ENCODE data around the gene E4F1.
"Not testable (repeated sequence)": the region's sequence is repeated elsewhere in the genome, so short reads cannot be mapped to it uniquely, and the experiment has no call there.

E4F1 gene

GRCh38 chr16:2197765-2198164 lies 25.6 kb upstream of the E4F1 start:
- peaks cover 10% of the 10 kb centered on the region for H3K4me1 ChIP-seq (ENCODE audit: control insufficient read depth, insufficient read depth, low read length)
- peaks cover 65% of the 10 kb centered on the region for H3K27me3 ChIP-seq (ENCODE audit: control insufficient read depth, insufficient read depth, low read length, poor library complexity, severe bottlenecking)
- no peaks in the 10 kb centered on the region for H3K36me3 ChIP-seq (ENCODE audit: control insufficient read depth, insufficient read depth, low read length)
- H3K27ac ChIP-seq (ENCODE audit: insufficient read depth, low read depth, low read length, poor library complexity, severe bottlenecking), result no peak overlapping the region
- WGBS, 2 experiments, result 82 to 83% methylated on average over 6 of the region's 6 CpGs
- H3K4me3 ChIP-seq (ENCODE audit: insufficient read depth, low read depth, low read length), result no peak overlapping the region
- no peaks in the 10 kb centered on the region for H3K9me3 ChIP-seq (ENCODE audit: control insufficient read depth, low read length)

DNA sequence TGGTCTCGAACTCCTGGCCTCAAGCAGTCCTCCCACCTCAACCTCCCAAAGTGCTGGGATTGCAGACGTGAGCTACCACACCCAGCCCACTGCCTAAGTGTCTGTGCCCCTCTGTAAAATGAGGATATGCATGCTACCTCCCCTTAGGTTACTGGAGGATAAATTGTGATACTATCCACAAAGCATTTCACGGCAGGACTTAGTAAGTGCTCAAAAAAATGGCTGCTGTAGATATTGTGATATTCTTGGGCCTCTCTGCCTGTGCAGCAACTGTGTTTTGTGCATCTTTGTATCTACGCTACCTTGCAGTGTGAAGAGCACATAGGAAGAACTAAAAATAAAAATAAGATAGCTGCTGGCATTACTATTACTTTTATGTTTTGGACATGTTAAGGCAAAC lies 25.1 kb upstream of the E4F1 start:
- Histone ChIP-seq H3K27me3 (ENCODE audit: control insufficient read depth, insufficient read depth, low read length, poor library complexity, severe bottlenecking) (peaks cover 65% of the 10 kb centered on the region), H3K27ac (ENCODE audit: insufficient read depth, low read depth, low read length, poor library complexity, severe bottlenecking) (no peak overlapping the region), H3K4me1 (ENCODE audit: control insufficient read depth, insufficient read depth, low read length) (peaks cover 10% of the 10 kb centered on the region), H3K4me3 (ENCODE audit: insufficient read depth, low read depth, low read length) (no peak overlapping the region), H3K9me3 (ENCODE audit: control insufficient read depth, low read length) (no peaks in the 10 kb centered on the region), H3K36me3 (ENCODE audit: control insufficient read depth, insufficient read depth, low read length) (no peaks in the 10 kb centered on the region)
- 80 to 83% methylated on average over 4 of the region's 4 CpGs for WGBS, 2 experiments

DNA sequence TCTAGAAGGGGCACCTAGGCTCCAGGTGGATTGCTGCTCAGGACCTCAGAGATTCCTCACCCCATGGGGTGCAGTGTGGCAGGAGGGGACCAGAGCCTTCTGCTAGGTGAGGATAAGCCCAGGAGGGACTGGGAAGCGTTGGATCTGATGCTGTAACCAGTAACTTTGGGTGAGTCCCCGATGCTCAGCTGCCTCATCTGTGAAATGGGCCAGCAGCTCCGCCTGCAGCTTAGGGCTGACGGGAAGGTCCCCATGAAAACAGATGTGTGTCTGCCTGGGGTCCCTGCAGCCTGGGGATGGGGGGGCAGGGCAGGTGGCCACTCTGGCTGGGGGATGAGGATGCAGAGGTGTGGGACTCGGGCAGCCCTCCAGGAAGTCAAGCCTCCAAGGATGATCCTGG lies 24.3 kb upstream of the E4F1 start:
- Histone ChIP-seq H3K9me3 (ENCODE audit: control insufficient read depth, low read length) (no peaks in the 10 kb centered on the region), H3K4me1 (ENCODE audit: control insufficient read depth, insufficient read depth, low read length) (peaks cover 10% of the 10 kb centered on the region), H3K36me3 (ENCODE audit: control insufficient read depth, insufficient read depth, low read length) (no peaks in the 10 kb centered on the region), H3K27me3 (ENCODE audit: control insufficient read depth, insufficient read depth, low read length, poor library complexity, severe bottlenecking) (peaks cover 65% of the 10 kb centered on the region), H3K27ac (ENCODE audit: insufficient read depth, low read depth, low read length, poor library complexity, severe bottlenecking) (no peak overlapping the region), H3K4me3 (ENCODE audit: insufficient read depth, low read depth, low read length) (no peak overlapping the region)
- 79 to 81% methylated on average over 5 of the region's 5 CpGs for whole genome bisulfite sequencing, 2 experiments

DNA sequence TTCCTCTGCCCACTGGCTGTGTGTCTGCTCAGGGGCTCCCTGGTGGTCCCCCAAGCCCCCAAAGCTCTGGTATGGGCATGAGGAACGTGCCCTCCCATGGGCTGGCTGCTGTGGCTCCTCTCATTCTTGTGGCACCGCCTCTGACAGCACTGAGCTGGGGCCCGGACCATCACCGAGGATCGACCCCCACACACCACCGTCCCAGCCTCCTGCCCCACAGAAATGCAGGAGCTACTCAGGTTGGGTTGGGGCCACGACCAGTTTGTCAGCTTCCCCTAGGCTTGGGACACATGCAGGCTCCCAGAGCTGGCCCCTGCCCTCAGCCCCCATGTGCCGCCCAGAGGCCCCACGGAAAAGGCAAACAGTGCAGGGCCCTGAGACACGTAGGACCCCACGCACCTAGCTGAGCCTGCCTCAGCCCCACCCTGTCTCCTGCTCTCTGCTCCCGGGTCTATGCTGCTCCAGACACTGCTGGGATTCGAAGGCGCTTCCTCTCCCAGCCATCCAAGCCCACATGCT lies 23.7 kb upstream of the E4F1 start:
- peaks cover 62% of the 10 kb centered on the region for H3K27me3 ChIP-seq (ENCODE audit: control insufficient read depth, insufficient read depth, low read length, poor library complexity, severe bottlenecking)
- H3K4me3 ChIP-seq (ENCODE audit: insufficient read depth, low read depth, low read length), result no peak overlapping the region
- H3K36me3 ChIP-seq (ENCODE audit: control insufficient read depth, insufficient read depth, low read length), result no peaks in the 10 kb centered on the region
- 72 to 76% methylated on average over 14 of the region's 14 CpGs for WGBS, 2 experiments
- no peaks in the 10 kb centered on the region for H3K9me3 ChIP-seq (ENCODE audit: control insufficient read depth, low read length)
- H3K4me1 ChIP-seq (ENCODE audit: control insufficient read depth, insufficient read depth, low read length), result peaks cover 10% of the 10 kb centered on the region
- no peak overlapping the region for H3K27ac ChIP-seq (ENCODE audit: insufficient read depth, low read depth, low read length, poor library complexity, severe bottlenecking)

DNA sequence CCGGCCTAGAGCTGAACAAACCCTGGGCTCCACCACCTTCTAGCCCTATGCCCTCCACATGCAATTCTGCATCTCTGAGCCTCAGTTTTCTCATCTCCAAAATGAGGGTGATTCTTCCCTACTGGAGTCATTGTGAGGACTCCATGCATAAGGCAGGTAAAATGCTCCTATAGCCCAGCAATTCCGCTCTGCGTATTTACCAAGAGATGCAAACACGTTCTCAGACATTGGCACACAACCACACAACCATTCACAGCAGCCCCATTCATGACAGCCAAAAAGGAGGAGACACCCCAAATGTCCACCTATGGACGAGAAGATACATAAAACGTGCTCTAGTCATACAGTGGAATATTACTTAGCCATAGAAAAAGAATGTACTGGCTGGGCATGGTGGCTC lies 23.1 kb upstream of the E4F1 start:
- WGBS, 2 experiments, result 87 to 90% methylated on average over 6 of the region's 6 CpGs
- Histone ChIP-seq H3K27me3 (ENCODE audit: control insufficient read depth, insufficient read depth, low read length, poor library complexity, severe bottlenecking) (peaks cover 55% of the 10 kb centered on the region), H3K4me3 (ENCODE audit: insufficient read depth, low read depth, low read length) (no peak overlapping the region), H3K36me3 (ENCODE audit: control insufficient read depth, insufficient read depth, low read length) (no peaks in the 10 kb centered on the region), H3K9me3 (ENCODE audit: control insufficient read depth, low read length) (no peaks in the 10 kb centered on the region), H3K4me1 (ENCODE audit: control insufficient read depth, insufficient read depth, low read length) (peaks cover 6% of the 10 kb centered on the region), H3K27ac (ENCODE audit: insufficient read depth, low read depth, low read length, poor library complexity, severe bottlenecking) (no peak overlapping the region)

DNA sequence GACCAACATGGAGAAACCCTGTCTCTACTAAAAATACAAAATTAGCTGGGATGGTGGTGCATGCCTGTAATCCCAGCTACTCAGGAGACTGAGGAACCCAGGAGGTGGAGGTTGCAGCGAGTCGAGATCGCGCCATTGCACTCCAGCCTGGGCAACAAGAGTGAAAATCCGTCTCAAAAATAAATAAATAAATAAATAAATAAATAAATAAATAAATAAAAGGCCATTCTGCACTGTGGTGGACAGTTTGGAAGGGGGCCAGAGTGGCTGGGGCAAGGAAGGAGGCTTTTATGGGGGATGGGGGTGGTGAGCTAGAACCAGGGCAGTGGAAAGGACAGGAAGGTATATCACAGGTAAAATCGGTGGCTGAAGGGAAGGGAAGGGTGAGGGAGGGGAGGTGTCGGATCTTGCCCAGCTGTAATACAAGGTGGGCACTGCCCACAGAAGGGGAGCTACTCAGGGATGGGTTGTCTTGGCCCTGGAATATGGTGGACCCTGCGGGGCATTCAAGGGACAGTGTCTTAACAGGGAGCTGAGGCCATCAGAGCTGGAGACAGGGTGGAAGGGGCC lies 20.2 kb upstream of the E4F1 start:
- H3K4me1 ChIP-seq (ENCODE audit: control insufficient read depth, insufficient read depth, low read length); H3K4me3 ChIP-seq (ENCODE audit: insufficient read depth, low read depth, low read length); H3K9me3 ChIP-seq (ENCODE audit: control insufficient read depth, low read length); H3K27ac ChIP-seq (ENCODE audit: insufficient read depth, low read depth, low read length, poor library complexity, severe bottlenecking): not testable (repeated sequence)
- WGBS, 2 experiments, result 93 to 95% methylated on average over 7 of the region's 8 CpGs
- peaks cover 13% of the 10 kb centered on the region for H3K36me3 ChIP-seq (ENCODE audit: control insufficient read depth, insufficient read depth, low read length)
- peaks cover 30% of the 10 kb centered on the region for H3K27me3 ChIP-seq (ENCODE audit: control insufficient read depth, insufficient read depth, low read length, poor library complexity, severe bottlenecking)

DNA sequence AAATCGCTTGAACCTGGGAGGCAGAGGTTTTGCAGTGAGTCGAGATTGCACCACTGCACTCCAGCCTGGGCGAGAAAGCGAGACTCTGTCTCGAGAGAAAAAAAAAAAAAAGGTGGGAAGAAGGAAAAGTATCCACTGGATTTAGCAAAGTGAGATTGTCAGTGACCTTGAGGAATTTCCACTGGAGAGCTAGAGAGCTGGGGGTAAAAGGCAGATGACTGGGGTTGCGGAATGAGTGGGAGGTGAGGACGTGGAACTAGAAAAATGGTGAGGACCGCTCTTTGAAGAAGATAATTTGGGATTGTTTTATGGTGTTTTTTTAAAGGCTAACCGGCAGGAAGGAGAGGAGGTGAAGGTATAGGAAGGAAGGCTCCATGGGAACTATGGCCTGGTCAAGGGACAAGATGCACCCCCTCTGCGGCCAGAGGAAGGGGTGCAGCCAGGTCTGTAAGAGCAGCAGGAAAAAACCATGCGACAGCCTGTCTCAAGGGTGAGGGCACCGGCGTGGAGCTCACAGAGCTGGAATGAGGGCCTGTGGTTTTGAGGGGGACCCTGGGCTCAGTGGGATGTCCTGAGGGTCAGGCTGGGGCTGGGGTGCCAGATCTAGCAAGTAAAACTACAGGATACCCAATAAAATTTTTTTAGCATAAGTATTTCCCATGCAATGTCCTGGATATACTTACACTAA lies 18.8 kb upstream of the E4F1 start:
- Histone ChIP-seq H3K27me3 (ENCODE audit: control insufficient read depth, insufficient read depth, low read length, poor library complexity, severe bottlenecking) (peaks cover 16% of the 10 kb centered on the region), H3K36me3 (ENCODE audit: control insufficient read depth, insufficient read depth, low read length) (peaks cover 20% of the 10 kb centered on the region), H3K4me1 (ENCODE audit: control insufficient read depth, insufficient read depth, low read length) (no peaks in the 10 kb centered on the region), H3K9me3 (ENCODE audit: control insufficient read depth, low read length) (no peaks in the 10 kb centered on the region), H3K4me3 (ENCODE audit: insufficient read depth, low read depth, low read length) (peak overlapping the region; percentile 92), H3K27ac (ENCODE audit: insufficient read depth, low read depth, low read length, poor library complexity, severe bottlenecking) (no peak overlapping the region)
- WGBS, 2 experiments, result 81 to 82% methylated on average over 13 of the region's 13 CpGs

- Histone ChIP-seq H3K4me3 (ENCODE audit: insufficient read depth, low read depth, low read length) (peak within 1 kb of the TSS; percentile 92), H3K27me3 (ENCODE audit: control insufficient read depth, insufficient read depth, low read length, poor library complexity, severe bottlenecking) (peaks cover 9% of the 10 kb centered on the region), H3K9me3 (ENCODE audit: control insufficient read depth, low read length) (no peaks in the 10 kb centered on the region), H3K4me1 (ENCODE audit: control insufficient read depth, insufficient read depth, low read length) (no peaks in the 10 kb centered on the region), H3K36me3 (ENCODE audit: control insufficient read depth, insufficient read depth, low read length) (peaks cover 20% of the 10 kb centered on the region), H3K27ac (ENCODE audit: insufficient read depth, low read depth, low read length, poor library complexity, severe bottlenecking) (peak within 1 kb of the TSS; percentile 44)
- 0 to 1% methylated on average over 93 of the region's 93 CpGs for WGBS, 2 experiments
These were observed 18.1 kb upstream of the E4F1 start, which contains the start of gene MLST8 for GRCh38 chr16:2205104-2205966. TSS of gene MLST8 (plus strand) at chr16:2205454. CDS start at chr16:2206086, 632 bp downstream.

GRCh38 chr16:2205967-2206313 lies 17.5 kb upstream of the E4F1 start:
- Histone ChIP-seq H3K36me3 (ENCODE audit: control insufficient read depth, insufficient read depth, low read length) (peaks cover 20% of the 10 kb centered on the region), H3K27me3 (ENCODE audit: control insufficient read depth, insufficient read depth, low read length, poor library complexity, severe bottlenecking) (peaks cover 5% of the 10 kb centered on the region), H3K9me3 (ENCODE audit: control insufficient read depth, low read length) (no peaks in the 10 kb centered on the region), H3K4me1 (ENCODE audit: control insufficient read depth, insufficient read depth, low read length) (no peaks in the 10 kb centered on the region), H3K27ac (ENCODE audit: insufficient read depth, low read depth, low read length, poor library complexity, severe bottlenecking) (no peak overlapping the region), H3K4me3 (ENCODE audit: insufficient read depth, low read depth, low read length) (peak overlapping the region; percentile 92)
- WGBS, 2 experiments, result 27 to 31% methylated on average over 16 of the region's 16 CpGs

DNA sequence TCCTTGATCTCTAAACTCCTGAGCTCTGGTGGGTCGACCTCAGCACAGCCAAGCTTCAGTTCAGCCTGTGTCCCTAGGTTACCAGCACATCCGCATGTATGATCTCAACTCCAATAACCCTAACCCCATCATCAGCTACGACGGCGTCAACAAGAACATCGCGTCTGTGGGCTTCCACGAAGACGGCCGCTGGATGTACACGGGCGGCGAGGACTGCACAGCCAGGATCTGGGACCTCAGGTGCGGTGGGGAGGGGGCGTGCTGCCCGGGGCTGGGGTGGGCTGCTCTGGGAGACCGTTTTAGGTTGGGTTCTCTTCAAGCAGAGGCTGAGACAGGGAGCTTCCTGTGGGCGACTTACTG lies 17.0 kb upstream of the E4F1 start:
- Histone ChIP-seq H3K4me1 (ENCODE audit: control insufficient read depth, insufficient read depth, low read length) (no peaks in the 10 kb centered on the region), H3K27me3 (ENCODE audit: control insufficient read depth, insufficient read depth, low read length, poor library complexity, severe bottlenecking) (peaks cover 5% of the 10 kb centered on the region), H3K27ac (ENCODE audit: insufficient read depth, low read depth, low read length, poor library complexity, severe bottlenecking) (no peak overlapping the region), H3K4me3 (ENCODE audit: insufficient read depth, low read depth, low read length) (peak overlapping the region; percentile 92), H3K9me3 (ENCODE audit: control insufficient read depth, low read length) (no peaks in the 10 kb centered on the region), H3K36me3 (ENCODE audit: control insufficient read depth, insufficient read depth, low read length) (peaks cover 20% of the 10 kb centered on the region)
- 93 to 95% methylated on average over 18 of the region's 18 CpGs for WGBS, 2 experiments
